Ramos (cell line): ENCODE measurements around the gene PTGFRN.
"Not testable (repeated sequence)": the region's sequence is repeated elsewhere in the genome, so short reads cannot be mapped to it uniquely, and the experiment has no call there.

Experiments
- in situ Hi-C: fragments of 300-500 bp; cut with MboI; formaldehyde crosslinking; loops from one replicate; pipeline ENCODE4 v1.14.3; 2022; ENCODE audit warnings: low sequenced_read_pairs; ENCODE audit not compliant: unreplicated experiment

The PTGFRN gene

DNA sequence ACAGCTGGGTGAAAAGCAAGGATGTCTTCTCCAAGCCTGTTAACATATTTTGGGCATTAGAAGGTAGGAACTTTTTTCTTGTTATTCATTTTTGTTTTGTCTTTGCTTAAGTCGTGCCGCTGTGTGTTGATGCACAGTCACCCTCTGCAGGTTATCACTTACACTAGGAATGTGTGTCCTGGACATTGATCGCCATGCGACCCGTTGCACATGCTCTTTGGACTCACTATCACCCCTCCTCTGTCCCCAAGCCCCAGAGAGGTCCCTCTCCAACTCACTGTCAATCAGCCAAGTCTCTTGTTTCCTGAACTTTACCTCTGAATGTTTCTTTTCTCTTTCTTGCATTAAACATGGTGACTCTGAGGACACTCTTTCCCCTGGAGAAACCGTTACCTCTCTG is 51.9 kb downstream of the PTGFRN start:
- in situ Hi-C loops, result no loop called here

DNA sequence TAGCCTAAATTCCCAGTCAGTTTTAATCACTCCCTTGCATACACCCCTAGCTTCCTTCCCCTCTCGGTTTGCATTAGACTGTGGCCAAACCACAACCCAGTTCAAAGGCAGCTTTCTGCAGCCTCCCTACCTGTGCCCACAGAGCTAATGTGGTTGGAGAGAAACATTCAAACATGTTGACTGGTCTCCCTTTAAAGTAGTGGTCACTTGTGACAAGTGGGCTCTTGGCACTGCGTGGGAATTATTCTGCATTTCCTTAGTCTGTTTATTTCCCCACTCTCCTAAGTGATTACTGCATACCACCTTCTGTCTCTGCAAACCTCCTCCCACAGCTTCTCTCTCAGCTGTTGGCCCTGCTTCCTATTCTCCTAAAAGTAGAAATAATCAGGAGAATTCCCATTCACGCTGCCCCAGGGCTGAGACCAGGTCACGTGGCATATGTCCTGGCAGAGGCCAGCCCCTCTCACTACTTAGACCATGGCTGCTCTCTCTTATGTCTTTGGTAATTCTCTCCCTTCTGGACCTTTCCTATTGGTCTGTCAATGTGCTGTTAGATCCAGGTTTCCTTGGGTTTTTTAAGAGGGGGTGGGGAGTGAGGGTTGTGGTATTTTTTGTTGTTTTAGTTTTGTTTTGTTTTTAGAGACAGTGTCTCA is 53.4 kb downstream of the PTGFRN start:
- in situ Hi-C loops, result no loop called here

DNA sequence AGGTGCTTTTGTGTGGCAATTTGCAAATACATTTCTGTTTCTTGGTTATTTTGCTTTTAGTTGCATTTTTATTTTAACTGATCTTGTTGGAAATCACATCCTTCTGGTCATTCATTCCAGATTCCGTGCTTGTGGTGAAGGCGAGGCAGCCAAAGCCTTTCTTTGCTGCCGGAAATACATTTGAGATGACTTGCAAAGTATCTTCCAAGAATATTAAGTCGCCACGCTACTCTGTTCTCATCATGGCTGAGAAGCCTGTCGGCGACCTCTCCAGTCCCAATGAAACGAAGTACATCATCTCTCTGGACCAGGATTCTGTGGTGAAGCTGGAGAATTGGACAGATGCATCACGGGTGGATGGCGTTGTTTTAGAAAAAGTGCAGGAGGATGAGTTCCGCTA is 57.1 kb downstream of the PTGFRN start:
- in situ Hi-C loops, result no loop called here

DNA sequence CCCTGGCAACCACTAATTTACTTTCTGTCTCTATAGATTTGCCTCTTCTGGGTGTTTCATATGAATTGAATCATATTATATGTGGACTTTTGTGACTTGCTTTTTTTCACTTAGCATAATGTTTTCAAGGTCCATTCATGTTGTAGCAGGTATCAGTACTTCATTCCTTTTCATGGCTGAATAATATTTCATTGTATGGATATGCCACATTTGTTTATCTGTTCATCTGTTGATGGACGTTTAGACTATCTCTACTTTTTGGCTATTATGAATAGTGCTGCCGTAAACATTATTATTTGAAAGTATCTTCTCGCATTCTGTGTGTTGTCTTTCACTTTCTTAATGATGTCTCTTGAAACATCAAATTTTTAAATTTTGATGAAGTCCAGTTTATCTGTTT is 59.0 kb downstream of the PTGFRN start:
- in situ Hi-C loops, result no loop called here

DNA sequence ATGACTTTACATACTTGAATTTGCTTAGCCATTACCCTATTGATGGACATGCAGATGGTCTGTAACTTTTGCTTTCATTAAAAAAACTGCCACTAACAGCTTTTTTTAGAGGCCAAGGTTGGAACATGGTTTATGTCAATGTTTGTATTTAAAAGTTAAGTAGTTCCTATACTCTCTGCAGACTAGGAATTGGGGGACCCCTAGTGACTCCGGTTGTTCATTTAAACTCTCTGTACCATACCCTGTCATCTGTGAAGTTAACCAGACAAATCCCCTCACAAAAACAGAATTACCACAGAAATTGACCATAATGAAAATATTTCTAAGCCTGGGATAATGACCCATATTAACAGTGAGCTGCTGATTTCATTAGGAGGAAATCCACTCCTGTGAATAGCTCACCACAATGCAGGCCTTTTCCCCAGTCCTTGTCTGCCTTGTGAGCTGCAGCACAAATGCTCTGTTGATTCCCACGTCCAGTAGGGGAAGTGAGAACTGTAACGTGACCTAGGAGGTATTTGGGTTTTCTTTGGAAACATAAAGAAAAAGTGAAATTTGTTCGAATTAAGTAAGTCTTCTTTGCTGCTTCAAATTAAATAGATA is 61.6 kb downstream of the PTGFRN start:
- in situ Hi-C loops, result no loop called here

DNA sequence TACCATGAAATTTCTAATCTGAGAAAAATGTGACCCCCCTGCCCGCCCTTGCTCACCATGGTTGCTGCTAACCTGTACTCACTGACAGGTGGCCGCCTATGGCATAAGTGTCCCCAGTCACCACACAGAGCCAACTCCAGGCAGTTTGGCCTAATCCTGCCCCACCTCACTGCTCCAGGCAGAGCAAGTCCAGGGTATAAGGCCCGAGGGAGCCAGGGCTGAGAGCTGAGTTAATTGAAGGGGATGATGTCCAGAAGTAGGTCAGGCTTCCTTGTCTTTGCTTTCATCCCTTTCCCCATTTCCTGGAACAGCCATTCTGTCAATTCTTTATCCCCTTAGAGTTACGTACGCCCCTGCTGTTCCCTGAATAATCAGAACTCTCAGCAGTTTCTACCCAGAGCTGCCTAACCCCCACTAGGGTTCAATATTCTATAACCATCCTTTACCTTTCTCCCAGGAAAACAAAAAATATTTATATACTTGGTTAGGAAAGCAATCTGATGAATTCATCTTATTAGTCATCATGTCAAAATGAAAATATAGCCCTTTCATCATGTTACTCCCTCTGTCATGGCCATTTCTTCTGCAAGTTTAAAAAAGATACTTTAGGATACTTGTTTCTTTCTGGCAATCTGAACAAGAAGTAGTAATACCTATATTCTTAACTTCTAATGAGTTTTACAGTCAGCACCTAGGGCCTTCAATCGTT is 62.4 kb downstream of the PTGFRN start:
- in situ Hi-C loops, result no loop called here

DNA sequence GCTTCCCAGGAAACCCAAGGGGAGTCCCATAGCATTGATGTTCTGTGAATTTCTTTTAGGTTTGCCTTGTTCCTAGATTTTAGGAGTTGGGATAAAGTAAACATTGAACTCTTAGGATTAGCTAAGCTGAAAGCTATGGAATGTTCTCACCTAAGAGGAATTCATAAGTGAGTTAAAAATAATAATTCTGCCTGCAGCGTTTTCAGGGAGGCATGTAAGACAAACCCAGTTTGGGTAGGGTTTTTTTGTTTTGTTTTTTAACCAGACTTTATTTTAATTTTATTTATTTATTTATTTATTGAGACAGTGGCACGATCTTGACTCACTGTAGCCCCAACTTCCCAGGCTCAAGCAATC is 62.9 kb downstream of the PTGFRN start:
- in situ Hi-C loops, result no loop called here

DNA sequence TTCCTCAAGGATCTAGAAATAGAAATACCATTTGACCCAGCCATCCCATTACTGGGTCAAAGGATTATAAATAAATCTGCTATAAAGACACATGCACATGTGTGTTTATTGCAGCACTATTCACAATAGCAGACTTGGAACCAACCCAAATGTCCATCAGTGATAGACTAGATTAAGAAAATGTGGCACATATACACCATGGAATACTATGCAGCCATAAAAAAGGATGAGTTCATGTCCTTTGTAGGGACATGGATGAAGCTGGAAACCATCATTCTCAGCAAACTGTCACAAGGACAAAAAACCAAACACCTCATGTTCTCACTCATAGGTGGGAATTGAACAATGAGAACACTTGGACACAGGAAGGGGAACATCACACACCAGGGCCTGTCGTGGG is 70.6 kb downstream of the PTGFRN start:
- in situ Hi-C loops, result not testable (repeated sequence)

DNA sequence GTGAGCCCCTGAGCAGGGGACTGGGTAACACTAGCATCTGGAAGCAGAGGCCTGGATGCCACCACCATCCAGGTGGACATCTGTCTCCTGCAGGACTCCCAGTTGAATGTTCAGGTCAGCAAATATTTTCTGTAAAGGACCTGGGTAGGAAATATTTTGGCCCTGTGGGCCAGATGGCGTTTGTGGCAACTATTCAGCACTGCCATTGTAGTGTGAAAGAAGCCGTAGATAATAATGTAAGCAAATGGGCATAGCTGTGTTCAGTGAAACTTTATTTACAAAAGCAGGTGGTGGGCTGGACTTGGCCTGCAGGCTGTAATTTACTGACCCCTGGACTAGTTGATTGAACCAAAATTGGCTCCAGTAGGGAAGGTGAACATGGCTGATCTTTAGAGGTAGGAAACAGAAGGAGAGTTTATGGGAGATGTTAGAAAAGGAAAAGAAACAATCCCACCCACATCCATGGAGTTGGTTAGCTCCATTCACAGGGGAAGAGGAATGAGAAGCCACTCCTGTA is 71.9 kb downstream of the PTGFRN start:
- in situ Hi-C loops, result no loop called here

DNA sequence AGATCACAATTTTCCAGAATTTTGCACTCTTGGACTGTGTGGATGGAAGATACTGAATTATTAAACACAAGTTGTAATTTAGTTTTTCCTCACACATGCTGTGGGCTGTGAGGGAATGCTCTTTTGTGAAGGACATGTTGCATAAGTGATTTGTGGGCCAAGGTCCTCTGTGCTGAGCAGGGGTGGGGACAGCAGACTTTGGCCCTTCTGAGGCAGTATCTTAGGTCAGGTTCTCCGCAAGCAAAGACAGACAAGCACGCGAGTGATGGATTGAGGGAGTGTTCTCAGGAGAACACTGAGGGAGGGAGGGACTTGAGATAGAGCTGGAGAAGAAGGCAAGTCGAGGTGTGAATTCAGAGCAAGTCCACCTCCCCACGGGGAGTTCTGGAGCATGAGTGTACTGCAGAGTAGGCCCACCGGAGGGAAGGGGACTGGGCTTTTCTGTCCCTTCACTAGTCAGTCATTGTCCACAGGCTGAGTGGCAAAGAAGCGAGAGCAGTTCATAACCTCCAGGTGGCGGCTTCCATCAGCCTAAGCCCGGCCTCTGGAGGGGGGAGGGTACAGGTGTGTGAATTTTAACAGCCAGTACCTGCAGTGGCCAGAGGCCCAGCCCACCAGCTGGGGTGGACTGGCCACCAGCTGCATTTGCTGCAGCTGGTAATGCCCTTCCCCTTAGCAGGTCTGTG is 72.7 kb downstream of the PTGFRN start:
- in situ Hi-C loops, result no loop called here

DNA sequence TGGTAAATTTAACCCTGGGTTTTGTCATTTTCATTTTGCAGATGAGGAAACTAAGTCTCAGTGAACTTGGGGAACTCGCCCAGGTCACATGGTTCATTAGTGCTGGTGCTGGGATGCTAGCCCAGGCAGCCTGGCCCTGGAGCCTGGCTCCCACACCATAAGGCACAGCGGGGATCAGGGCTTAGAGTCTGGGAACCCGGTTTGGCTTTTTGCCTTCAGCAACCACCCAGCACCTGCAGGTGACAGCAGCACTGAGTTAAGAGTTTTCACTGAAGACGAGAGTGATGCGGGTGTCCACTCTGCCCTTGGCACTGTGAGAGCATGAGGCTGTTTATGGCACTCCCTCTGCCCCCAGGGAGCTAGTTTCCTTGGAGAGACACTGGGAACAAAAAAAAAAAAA is 73.4 kb downstream of the PTGFRN start:
- in situ Hi-C loops, result no loop called here

DNA sequence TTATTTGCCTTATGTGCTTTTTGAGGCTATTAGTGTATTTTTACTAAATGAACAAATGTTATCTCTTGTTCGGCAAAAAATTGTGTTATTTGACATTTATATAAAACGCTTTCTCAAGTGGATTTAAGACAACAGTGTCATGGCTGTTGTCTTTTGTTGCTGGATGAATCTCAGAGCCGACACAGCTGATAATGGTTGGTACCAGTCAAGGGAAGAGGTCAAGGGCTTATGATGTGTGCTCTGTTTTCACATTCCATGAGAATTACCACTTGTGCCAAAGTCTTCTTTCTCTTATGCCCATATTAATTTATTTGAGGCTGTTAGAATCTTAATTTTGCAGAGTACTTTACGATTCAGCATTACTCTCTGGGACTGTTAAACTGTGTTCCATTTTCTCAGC is 74.0 kb downstream of the PTGFRN start:
- in situ Hi-C loops, result no loop called here

DNA sequence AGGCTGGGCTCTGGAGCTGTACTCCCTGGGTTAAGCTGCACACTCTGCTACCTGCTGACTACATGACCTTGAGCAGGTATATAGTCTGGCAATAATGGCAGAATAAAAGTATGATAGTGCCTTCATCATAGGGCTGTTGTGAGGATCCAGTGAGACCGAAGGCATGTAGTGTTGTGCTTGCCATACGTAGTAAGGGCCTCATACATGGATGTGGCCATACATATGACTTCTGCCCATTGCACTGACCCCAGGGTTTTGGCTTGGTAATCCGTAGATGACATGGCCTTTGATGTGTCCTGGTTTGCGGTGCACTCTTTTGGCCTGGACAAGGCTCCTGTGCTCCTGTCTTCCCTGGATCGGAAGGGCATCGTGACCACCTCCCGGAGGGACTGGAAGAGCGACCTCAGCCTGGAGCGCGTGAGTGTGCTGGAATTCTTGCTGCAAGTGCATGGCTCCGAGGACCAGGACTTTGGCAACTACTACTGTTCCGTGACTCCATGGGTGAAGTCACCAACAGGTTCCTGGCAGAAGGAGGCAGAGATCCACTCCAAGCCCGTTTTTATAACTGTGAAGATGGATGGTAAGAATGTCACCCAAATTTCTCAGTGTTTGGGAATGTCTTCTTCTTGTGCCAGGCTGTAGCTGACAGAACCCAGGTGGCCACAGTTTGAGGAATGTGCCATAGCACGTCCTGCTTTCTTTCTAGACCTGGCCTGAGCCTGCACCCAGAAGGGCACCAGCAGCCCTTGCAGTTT is 74.9 kb downstream of the PTGFRN start:
- in situ Hi-C loops, result no loop called here

DNA sequence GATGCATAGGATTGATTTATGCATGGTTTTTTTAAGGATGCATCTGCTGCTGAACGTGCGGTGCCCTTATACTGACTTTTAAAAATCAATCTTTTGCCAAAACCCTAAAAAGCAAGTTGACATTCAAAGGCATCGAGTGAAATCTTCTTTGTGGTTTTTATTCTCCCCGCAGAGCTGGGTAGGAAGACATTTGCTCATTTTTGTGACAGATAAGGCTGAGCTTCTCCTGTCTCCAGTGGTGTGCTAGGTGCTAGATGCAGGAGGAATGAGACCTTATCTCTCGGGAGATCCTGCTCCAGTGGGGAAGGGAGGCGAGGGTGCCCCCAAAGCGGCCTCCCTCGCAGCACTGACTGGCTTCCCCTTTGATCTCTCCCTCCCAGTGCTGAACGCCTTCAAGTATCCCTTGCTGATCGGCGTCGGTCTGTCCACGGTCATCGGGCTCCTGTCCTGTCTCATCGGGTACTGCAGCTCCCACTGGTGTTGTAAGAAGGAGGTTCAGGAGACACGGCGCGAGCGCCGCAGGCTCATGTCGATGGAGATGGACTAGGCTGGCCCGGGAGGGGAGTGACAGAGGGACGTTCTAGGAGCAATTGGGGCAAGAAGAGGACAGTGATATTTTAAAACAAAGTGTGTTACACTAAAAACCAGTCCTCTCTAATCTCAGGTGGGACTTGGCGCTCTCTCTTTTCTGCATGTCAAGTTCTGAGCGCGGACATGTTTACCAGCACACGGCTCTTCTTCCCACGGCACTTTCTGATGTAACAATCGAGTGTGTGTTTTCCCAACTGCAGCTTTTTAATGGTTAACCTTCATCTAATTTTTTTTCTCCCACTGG is 76.9 kb downstream of the PTGFRN start:
- in situ Hi-C loops, result no loop called here

DNA sequence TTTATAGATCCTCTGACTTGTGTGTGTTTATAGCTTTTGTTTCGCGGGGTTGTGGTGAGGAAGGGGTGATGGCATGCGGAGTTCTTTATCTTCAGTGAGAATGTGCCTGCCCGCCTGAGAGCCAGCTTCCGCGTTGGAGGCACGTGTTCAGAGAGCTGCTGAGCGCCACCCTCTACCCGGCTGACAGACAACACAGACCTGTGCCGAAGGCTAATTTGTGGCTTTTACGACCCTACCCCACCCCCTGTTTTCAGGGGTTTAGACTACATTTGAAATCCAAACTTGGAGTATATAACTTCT is 77.5 kb downstream of the PTGFRN start:
- in situ Hi-C loops, result no loop called here

DNA sequence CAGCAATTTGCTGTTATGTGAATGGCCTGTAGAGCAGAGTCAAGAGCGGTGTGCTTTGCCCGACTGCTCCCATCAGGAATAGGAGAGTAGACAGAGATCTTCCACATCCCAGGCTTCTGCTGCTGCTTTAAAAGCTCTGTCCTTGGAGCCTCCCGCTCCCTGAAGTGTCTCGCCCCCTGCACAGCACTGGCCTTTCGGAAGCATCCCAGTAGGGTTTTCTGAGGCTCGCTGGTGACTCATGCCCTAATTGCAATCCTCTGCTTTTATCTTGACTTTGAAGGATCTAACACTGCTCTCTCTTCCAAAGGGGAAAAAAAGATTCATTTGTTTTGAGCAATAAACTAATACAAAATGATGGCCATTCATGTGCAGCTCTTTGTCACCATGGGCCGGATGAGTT is 78.5 kb downstream of the PTGFRN start:
- in situ Hi-C loops, result no loop called here

DNA sequence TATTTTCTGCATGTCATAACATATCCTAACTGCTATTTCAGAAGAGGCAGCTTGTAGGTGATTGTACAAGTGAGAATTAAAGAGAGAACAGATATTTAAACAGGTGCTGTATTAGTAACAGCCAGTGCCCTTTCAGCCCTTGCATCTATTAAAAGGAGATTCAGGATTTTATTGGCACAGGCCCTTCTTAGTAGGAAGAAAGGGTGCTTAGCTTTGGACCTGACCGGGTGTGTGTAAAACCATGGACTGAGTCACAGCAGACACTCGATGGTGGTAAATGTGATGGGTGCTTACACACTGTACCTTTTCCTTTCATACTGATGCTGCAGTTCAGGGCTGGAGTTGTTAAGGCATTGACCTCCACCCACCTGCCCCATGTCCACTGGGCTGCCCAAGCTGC is 79.2 kb downstream of the PTGFRN start:
- in situ Hi-C loops, result no loop called here

DNA sequence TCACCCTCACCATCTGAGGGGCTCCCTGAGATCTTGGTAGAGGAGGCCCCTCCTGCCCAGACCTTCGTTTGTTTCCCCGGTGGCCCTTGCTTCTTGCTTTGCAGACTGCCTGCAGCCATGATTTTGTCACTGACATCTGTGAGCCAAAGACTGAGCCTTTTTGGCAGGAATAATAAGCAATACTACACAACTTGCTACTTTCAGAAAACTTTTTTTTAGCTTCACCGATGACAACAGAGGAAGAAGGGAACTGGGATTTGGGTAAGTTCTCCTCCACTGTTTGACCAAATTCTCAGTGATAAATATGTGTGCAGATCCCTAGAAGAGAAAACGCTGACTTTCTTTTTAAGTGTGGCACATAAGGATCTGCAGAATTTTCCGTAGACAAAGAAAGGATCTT is 80.1 kb downstream of the PTGFRN start:
- in situ Hi-C loops, result no loop called here

DNA sequence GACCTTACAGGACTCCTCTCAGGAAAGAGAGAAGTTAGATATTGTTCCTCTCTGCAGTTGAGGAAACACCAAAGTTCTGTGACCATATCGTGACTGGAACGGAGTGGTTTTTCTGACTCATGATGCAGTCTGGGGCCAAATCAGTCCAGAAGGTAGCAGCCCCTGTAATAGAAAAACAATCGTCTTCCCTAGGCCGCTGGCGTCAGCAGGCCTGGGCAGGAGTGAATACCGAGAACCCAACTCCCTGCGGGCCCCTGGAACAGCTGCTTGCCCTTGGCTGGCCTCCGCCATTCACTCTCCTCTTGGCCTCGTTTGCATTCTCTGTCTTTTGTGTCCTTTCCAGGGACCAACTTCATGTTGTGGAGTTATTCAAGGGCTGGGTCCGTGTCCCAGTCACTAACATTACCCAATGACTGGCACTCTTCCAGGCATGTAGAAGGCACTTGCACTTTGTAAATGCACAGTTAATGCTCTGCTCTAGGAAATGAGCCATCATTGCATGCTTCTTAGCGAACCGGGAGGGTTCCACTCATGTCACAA is 81.0 kb downstream of the PTGFRN start:
- in situ Hi-C loops, result no loop called here
